Hematopoietic multipotent progenitor cell treated with erythropoietin and hydrocortisone succinate and interleukin-3 and kit ligand, for 17 days (in vitro differentiated cells): ENCODE data around the gene PROM1.

ENCODE experiments used
- DNase-seq: peaks from one replicate; pipeline ENCODE4 v3.0.0-alpha.2; 2015; ENCODE audit warnings: low spot score

The PROM1 gene

GRCh38 chr4:15983610-15984009 lies 100.2 kb downstream of the PROM1 start:
- no peak for DNase-seq

- no peak for DNase-seq
Measured at GRCh38 chr4:15982842-15983524, 100.8 kb downstream of the PROM1 start.

DNA sequence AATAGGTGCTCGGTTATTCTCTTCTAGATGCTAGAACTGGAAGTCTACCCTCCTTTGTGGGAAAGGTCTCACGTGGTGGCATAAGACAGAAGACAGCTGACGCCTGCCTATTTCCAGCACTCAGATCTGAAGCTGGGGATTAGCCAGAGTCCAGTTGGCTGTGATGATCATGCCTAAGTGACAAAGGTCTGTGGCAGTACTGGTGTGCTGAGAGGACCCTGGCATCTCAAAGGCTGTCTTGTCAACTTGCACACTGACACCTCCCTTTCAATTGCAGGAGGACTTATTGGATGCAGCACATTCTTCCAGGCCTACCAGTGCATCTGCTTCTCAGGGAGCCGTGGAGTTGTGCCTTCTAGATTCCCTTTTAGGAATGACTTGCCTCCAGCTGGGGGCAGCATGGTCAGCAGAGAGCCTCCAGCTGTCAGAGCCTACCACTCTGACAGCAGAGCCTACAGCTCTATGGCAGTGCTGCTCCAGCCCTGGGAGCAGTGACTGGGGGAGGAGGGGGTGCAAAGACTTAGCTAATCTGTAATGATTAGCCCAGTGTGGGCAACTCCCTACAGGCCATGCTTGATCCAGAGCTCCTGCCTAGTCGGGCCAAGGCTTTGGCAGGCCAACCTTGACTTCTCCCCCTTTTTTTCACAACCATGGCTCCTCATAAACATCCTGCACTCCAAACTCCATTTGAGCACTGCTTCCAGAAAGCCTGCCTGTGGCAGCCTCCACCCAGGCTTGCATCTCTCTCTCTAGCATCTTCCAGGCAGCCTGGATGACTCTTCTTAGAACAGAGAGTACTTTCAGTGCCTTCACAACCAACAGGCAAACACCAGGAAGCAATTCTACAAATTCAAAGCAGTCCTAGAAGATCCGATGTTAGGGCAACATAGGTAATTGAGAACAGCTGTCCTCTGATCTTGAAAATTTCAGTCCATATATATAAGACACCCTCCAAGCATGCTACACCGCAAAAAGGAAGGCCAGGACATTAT lies 107.1 kb downstream of the PROM1 start:
- DNase-seq, result no peak

GRCh38 chr4:15971068-15971801 lies 112.6 kb downstream of the PROM1 start:
- no peak for DNase-seq

DNA sequence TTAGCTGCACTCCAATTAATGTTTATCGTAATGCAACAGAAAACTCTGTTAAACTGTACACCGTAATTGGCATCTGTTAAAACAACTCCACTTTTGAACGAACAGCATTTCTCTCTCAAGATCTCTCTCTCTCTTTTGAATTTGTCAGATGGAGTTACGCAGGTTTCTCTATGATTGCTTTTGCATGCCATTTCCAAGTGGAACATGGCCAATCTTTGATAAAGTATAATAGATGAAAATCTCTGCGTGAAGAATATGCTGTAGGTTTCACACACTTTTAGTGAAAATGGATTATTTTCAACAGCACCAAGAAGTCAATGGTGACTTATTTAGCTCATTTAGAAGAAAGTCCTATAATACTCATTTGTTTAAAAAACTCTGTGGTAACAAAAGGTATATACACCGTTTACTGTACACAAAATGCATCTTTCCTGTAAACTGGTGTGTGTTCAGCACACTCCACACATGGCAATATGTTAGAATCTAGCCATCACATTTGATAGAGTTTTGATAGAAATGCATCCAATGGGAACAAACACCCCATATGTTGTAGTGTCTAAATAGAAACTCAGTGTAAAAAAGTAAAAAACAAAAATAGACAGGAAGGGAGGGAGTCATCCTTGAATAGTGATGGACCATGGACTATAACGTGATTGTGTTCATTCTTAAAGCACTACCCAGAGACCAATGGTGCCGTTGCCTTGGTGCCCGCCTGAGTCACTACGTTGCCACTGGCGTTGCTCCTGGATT lies 115.1 kb downstream of the PROM1 start:
- DNase-seq, result no peak

DNA sequence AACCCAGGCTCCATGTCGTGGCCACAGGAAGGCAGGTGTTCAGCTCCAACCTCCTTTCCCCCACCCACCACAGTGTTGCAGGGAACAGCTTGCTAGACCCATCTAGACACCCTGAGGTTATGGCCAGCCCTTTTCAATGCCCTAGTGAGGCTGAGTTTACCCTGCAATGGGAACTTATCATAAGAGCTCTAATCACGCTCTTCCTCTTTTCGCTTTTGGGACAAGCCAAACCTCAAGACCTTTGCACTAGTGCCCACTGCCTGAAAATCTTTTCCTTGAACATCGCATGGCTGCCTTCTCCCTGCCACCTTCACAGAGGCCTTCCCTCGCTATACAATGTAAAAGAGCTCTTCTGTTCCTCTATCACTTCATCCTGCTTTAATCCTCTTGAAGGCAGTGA lies 118.5 kb downstream of the PROM1 start:
- no peak for DNase-seq

DNA sequence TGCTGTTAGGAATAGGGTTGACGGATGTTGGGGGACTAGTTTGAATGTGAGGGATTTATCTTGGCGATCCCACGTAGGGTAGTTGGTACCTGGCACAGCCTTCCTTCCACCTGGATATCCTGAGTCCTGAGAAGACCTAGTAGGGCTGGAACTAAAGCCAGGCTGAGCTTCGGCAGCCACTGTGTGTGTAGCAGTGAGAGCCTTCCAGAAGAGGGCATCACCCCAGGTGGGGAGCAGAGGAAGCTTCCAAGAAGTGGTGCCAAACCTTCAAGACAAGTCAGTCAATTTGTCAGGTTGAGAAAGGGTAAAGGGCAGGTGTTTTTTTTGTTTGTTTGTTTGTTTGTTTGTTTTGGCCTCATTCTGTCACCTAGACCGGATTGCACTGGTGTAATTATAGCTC lies 119.7 kb downstream of the PROM1 start:
- no peak for DNase-seq

DNA sequence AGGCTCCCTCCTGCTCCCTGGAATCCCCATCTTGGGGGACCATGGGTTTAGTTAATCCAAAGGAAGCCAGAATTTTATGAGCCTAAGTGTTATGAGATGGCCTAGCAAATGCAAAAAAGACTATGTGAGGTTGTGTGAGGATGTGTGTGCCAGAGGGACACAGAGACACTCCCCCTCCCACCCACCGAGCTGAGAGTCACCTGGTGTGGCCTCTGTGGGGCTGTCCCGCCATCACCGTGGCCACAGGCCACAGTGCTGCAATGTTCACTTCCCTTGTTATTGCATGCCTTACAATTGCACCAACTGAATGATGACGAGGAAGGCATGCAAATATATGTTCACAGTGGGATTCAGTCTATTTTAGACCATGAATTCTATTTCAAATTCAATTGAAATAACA lies 120.2 kb downstream of the PROM1 start:
- DNase-seq, result no peak

DNA sequence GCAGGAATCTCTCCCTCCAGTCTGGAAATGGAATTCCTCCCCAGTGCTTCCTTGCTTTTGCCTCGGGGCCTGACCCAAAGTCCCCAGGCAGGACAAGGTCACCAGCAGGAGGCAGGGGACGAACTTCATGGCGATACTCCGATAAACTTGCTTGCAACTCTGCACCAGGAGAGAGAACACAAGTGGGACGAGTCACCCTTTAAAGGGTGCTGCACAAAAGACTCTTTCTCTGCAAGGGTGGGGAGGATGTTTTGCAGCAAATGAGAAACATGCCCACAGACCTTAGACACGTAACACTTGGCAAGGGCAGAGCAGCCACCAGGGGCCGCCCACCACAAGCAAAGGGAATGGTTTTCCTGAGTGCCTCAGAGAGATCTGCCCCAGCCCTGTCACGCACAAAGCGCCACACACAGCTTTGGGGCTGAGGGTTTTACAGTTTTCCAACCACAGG lies 120.8 kb downstream of the PROM1 start, which contains the start of gene FGFBP2:
TSS of gene FGFBP2 (minus strand) at position 175 of the 451 bp plus-strand sequence. CDS start at position 129, 46 bp downstream.
- DNase-seq, result no peak

GRCh38 chr4:15961781-15962510 lies 121.9 kb downstream of the PROM1 start:
- DNase-seq, result no peak

DNA sequence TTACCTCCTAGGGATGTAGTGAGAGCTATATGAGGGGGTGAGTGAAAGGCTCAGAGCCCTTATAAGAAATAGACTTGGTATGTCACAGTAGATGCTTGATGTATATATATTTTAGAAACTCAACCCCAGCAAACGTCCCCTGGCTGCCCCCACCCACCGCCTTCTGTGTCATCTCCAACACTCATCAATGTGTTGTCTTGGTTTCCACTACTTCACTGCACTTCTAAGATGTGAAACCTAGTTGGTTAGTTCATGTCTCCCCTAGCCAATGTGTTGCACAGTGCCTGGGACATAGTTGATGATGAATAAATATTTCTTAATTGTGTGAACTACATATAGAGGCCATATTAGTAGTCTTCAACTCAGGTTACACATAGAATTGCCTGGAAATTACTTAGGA lies 125.3 kb downstream of the PROM1 start:
- no peak for DNase-seq

GRCh38 chr4:15956179-15956850 lies 127.5 kb downstream of the PROM1 start:
- DNase-seq, result peak; percentile 12

DNA sequence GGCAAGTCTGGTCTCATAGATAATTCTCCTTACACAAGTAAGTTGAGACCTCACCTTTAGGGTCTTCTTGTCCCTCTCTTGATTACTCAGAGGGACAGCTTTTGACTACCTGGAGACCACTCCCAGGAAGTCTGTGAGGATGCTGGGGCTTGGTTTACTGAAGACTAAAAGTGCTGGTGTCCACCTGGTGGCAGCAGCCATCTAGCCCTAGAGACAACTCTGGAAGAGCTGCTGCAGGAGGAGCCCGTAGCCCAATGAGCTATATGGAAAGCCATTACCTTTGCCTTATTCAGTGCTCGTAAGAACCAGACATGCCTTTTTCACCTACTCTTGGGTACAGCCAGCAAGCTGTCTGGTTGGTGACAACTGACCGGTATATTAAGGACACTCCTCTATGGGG lies 128.2 kb downstream of the PROM1 start:
- no peak for DNase-seq

DNA sequence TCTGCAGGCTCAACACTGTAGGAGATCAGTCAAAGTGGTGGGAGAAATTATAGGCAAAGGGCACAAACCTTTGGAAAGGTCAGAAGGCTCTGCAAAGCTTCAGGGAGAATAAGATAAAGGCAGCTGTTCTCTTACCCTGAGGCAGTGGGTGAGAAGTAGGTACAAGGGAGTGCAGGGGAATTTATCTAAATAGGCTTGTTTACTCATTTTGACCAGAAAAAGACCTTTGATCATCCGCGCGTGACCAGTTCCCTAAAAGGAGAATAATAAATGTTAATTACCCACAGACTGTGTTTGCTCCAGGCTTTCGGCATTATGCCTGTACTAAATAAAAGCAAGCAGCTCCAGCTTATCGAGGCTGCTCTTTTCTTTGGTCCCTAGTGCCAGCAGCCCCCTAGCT lies 130.2 kb downstream of the PROM1 start:
- no peak for DNase-seq

DNA sequence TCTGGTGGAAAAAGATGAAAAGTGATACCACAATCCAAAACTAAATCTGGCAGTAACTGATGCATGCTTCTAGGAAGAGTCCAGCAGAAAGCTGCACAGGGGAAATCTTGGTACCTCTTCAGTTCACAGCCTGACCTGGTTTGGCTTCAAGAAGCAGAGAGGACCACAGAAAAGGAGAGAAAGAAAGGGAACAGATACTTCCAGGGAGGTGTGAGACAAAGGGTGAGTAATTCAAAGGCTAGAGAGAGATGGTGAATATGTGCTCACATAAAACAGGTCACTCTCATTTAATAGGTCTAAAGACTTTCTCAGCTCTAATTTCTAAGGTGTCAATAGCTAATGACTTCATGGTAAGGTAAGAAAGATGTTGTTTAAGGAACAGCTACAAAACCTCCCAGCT lies 132.0 kb downstream of the PROM1 start:
- DNase-seq, result no peak

- DNase-seq, result no peak
Measured at GRCh38 chr4:15948826-15949225, 135.0 kb downstream of the PROM1 start.

GRCh38 chr4:15947684-15948083 lies 136.1 kb downstream of the PROM1 start:
- no peak for DNase-seq

GRCh38 chr4:15945516-15945915 lies 138.3 kb downstream of the PROM1 start:
- DNase-seq, result no peak

DNA sequence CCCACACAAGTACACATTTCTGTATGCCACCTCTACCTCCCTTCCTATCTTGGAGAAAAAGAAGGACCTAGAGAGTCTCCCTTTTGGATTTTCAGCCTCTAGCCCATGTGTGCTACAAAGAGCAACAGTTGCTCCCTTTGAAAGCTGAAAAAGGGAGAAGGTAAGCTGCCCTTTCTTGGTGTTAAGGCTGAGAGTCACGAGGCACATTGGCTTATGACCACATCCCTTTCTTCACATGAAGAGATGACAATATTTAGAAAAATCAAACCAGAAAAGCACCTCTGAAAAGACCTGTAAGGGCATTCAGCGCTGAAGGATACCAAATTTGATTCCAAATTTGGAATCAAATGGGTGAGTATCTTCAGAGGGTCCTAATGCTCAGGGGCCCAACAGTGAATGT lies 138.9 kb downstream of the PROM1 start:
- no peak for DNase-seq

- DNase-seq, result no peak
Measured at GRCh38 chr4:15942283-15942682, 141.5 kb downstream of the PROM1 start.
